ENCODE measurements around the gene SLCO4A1. TPM values are rescaled to one million over a fixed set of nuclear protein-coding genes. Genes with fewer than 3 reads are reported as not detected.

The SLCO4A1 gene
- total and polyA plus RNA-seq, 2 experiments from 2014 or later: 25.8 to 99.0 TPM

DNA sequence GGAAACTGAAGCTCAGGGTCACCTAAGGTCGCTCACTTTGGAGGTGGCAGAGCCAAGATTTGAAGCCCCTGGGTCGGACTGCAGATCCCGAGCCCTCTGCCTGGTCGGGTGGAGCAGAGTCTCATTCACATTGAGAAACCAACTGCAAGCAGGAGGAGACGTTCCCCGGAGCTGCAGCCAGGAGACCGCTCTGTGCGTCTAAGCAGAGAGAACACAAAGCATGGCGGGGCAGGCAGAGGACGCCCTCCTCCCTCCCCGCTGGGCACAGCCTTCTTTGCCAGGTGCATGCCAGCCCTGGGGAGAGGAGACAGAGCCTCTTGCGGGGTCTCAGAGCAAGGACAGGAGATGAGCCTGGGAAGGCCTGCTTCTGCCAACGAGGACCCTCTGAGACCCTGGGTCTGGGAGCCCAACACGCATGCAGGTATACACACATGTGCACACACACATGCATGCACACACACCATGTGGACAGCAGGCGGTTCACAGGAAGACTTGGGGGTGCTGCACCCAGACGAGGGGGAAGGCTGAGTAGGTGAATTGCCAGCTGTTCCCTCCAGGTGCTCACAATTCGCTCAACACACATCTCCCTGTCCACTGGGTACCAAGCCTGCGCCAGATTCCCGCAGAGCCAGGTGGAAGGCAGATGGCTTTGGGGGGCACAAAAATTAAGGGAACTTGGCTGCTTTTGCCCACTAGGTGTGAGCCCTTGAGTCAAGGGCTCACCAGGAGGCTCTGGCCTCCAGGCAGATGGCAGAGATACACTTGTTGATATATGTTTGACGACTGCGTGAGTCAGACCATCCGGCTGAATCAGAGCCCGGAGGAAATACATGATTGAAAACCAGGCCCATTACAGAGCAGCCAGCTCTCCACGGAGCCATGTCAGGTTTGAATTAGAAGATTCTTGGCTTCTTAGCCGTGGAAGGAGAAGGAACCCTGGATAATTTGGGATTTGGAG is 60.9 kb downstream of the SLCO4A1 start:
- H3K4me2 ChIP-seq: no peak overlapping the region
- H3K9me3 ChIP-seq (ENCODE audit: low read depth): no peaks in the 10 kb centered on the region
- H3K36me3 ChIP-seq (replicated peaks; ENCODE audit: insufficient read depth, low read depth): no peaks in the 10 kb centered on the region
- peak; percentile 43 for DNase-seq (ENCODE audit: low spot score)
- H3K4me3 ChIP-seq: no peak overlapping the region
- no peak overlapping the region for H2AFZ ChIP-seq
- TF ChIP-seq EZH2phosphoT487 (IDR thresholded peaks at IDR 0.05; ENCODE audit: low read depth, severe bottlenecking, unreplicated experiment) (no peak), EZH2 (IDR thresholded peaks at IDR 0.05; ENCODE audit: borderline replicate concordance) (no peak)
- TF ChIP-seq, protein P1, sequence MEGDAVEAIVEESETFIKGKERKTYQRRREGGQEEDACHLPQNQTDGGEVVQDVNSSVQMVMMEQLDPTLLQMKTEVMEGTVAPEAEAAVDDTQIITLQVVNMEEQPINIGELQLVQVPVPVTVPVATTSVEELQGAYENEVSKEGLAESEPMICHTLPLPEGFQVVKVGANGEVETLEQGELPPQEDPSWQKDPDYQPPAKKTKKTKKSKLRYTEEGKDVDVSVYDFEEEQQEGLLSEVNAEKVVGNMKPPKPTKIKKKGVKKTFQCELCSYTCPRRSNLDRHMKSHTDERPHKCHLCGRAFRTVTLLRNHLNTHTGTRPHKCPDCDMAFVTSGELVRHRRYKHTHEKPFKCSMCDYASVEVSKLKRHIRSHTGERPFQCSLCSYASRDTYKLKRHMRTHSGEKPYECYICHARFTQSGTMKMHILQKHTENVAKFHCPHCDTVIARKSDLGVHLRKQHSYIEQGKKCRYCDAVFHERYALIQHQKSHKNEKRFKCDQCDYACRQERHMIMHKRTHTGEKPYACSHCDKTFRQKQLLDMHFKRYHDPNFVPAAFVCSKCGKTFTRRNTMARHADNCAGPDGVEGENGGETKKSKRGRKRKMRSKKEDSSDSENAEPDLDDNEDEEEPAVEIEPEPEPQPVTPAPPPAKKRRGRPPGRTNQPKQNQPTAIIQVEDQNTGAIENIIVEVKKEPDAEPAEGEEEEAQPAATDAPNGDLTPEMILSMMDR (IDR thresholded peaks at IDR 0.05; ENCODE audit: poor library complexity): no peak
- H3K9me2 ChIP-seq (replicated peaks; ENCODE audit: insufficient read depth): no peaks in the 10 kb centered on the region
- H3K79me2 ChIP-seq: no peaks in the 10 kb centered on the region
- H3K4me1 ChIP-seq (ENCODE audit: insufficient read depth): no peaks in the 10 kb centered on the region
- no peaks in the 10 kb centered on the region for H4K20me1 ChIP-seq (ENCODE audit: insufficient read depth, poor library complexity, severe bottlenecking)
- peaks cover 13% of the 10 kb centered on the region for H3K27me3 ChIP-seq
- no peak overlapping the region for H3K27ac ChIP-seq
- WGBS (ENCODE audit: low lambda C conversion rate, missing lambda C conversion rate): 82% methylated on average over 25 of the region's 25 CpGs

DNA sequence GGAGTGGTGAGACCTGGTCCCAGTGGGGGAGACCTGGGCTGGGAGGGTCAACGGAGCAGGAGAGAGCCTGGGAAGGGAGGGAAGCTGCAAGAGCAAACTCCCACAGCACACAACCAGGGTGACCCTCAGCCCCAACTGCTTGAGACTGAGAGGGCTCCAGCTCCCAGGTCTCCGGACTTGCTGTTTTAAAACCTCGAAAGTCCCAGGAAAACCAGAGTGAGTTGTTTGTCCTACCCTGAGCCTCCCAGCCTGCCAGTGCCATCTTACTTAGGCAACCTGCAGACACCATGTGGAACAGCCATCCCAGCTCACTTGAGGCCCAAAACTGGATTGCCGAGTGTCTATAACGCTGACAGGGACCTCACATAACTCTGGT is 61.5 kb downstream of the SLCO4A1 start:
- Histone ChIP-seq H3K9me2 (replicated peaks; ENCODE audit: insufficient read depth) (no peaks in the 10 kb centered on the region), H3K79me2 (no peaks in the 10 kb centered on the region), H2AFZ (no peak overlapping the region), H3K4me3 (no peak overlapping the region), H3K36me3 (replicated peaks; ENCODE audit: insufficient read depth, low read depth) (no peaks in the 10 kb centered on the region), H3K27me3 (peaks cover 18% of the 10 kb centered on the region), H3K9me3 (ENCODE audit: low read depth) (no peaks in the 10 kb centered on the region), H3K4me2 (no peak overlapping the region), H3K27ac (no peak overlapping the region), H3K4me1 (ENCODE audit: insufficient read depth) (no peaks in the 10 kb centered on the region), H4K20me1 (ENCODE audit: insufficient read depth, poor library complexity, severe bottlenecking) (no peaks in the 10 kb centered on the region)
- WGBS (ENCODE audit: low lambda C conversion rate, missing lambda C conversion rate): 88% methylated on average over 5 of the region's 5 CpGs
- no peak for DNase-seq (ENCODE audit: low spot score)
- TF ChIP-seq EZH2phosphoT487 (IDR thresholded peaks at IDR 0.05; ENCODE audit: low read depth, severe bottlenecking, unreplicated experiment) (no peak), EZH2 (IDR thresholded peaks at IDR 0.05; ENCODE audit: borderline replicate concordance) (no peak)
- TF ChIP-seq, protein P1 (IDR thresholded peaks at IDR 0.05; ENCODE audit: poor library complexity): no peak

DNA sequence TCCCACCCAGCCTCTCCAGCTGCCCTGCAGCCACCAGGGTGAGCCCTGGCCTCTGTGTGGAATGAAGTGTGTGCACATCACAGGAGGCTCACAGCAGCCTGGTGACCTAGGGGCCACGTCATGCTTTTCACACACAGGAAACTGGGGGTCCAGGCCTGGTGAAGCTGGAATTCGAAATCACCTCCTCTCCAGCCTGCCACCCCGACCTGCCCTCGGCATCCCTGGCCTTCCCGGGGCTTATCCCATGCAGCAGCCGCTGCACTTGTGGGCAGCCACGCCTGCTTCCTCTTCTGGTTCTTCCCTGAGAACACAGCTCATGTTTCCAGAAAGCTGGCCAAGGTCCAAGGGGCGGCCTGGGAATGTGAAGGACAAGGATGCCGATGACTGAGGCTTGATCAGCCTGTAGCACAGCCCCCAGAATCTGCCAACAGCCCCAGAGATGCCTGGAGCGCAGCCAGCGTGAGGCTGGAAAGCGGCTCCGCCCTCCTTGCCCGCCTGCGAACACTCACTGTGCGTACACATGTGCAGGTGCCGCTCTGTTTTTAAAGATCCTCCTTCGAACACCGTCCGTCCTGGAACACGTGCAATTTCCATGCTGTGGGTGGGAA is 62.1 kb downstream of the SLCO4A1 start:
- Histone ChIP-seq H3K27ac (no peak overlapping the region), H3K79me2 (no peaks in the 10 kb centered on the region), H3K27me3 (peaks cover 24% of the 10 kb centered on the region), H2AFZ (no peak overlapping the region), H3K9me3 (ENCODE audit: low read depth) (no peaks in the 10 kb centered on the region), H3K9me2 (replicated peaks; ENCODE audit: insufficient read depth) (no peaks in the 10 kb centered on the region), H3K4me3 (no peak overlapping the region), H3K36me3 (replicated peaks; ENCODE audit: insufficient read depth, low read depth) (no peaks in the 10 kb centered on the region), H3K4me2 (no peak overlapping the region), H4K20me1 (ENCODE audit: insufficient read depth, poor library complexity, severe bottlenecking) (no peaks in the 10 kb centered on the region), H3K4me1 (ENCODE audit: insufficient read depth) (no peaks in the 10 kb centered on the region)
- peak; percentile 87 for DNase-seq (ENCODE audit: low spot score)
- TF ChIP-seq, protein P1 (IDR thresholded peaks at IDR 0.05; ENCODE audit: poor library complexity): no peak
- no peak for TF ChIP-seq EZH2phosphoT487 (IDR thresholded peaks at IDR 0.05; ENCODE audit: low read depth, severe bottlenecking, unreplicated experiment)
- no peak for TF ChIP-seq EZH2 (IDR thresholded peaks at IDR 0.05; ENCODE audit: borderline replicate concordance)
- 57% methylated on average over 21 of the region's 21 CpGs for WGBS (ENCODE audit: low lambda C conversion rate, missing lambda C conversion rate)
